Activated naive CD8-positive, alpha-beta T cell treated with anti-CD3 and anti-CD28 coated beads, Interleukin-2, amount 10 ng/mL, durations not matched to agents 7 days and 5 days (primary cell): ENCODE measurements around the gene LRG1. TPM values are rescaled to one million over a fixed set of nuclear protein-coding genes. Genes with fewer than 3 reads are reported as not detected.

Source experiments
- ATAC-seq: fragments of 150-1000 bp; cut with Tn5 transposase; one replicate; pipeline ENCODE4 v1.10.0; 2021; ENCODE audit warnings: low read depth, moderate library complexity
- POLR2A ChIA-PET: fragments of 350-600 bp; sonication (Branson Sonifier 250); formaldehyde crosslinking; loops from one replicate; lab custom pipeline; 2021; ENCODE audit warnings: antibody characterized with exemption; lab: Charles Lee
- DNase-seq: peaks from one replicate; pipeline ENCODE4 v3.0.0; 2021
- H3K27ac Mint-ChIP-seq: one replicate; pipeline ENCODE4 v1.8.0; 2022; ENCODE audit warnings: mild to moderate bottlenecking, mixed read lengths
- H3K27me3 Mint-ChIP-seq: one replicate; pipeline ENCODE4 v1.8.0; 2022; ENCODE audit warnings: mild to moderate bottlenecking, moderate library complexity, mixed read lengths
- H3K36me3 Mint-ChIP-seq: one replicate; pipeline ENCODE4 v1.8.0; 2021; ENCODE audit warnings: mild to moderate bottlenecking, mixed read lengths
- H3K4me1 Mint-ChIP-seq: one replicate; pipeline ENCODE4 v1.8.0; 2021; ENCODE audit warnings: mixed read lengths
- H3K4me3 Mint-ChIP-seq: one replicate; pipeline ENCODE4 v1.8.0; 2022; ENCODE audit warnings: mild to moderate bottlenecking, moderate library complexity, mixed read lengths
- H3K9me3 Mint-ChIP-seq: one replicate; pipeline ENCODE4 v1.8.0; 2021; ENCODE audit warnings: mixed read lengths
- total RNA-seq, 2 experiments: library from RNA; stranded (reverse); gene quantifications; one replicate each; pipeline ENCODE4 v1.2.3, GENCODE V29; 2021

Gene LRG1
- total RNA-seq, 2 experiments from 2014 or later = not detected

DNA sequence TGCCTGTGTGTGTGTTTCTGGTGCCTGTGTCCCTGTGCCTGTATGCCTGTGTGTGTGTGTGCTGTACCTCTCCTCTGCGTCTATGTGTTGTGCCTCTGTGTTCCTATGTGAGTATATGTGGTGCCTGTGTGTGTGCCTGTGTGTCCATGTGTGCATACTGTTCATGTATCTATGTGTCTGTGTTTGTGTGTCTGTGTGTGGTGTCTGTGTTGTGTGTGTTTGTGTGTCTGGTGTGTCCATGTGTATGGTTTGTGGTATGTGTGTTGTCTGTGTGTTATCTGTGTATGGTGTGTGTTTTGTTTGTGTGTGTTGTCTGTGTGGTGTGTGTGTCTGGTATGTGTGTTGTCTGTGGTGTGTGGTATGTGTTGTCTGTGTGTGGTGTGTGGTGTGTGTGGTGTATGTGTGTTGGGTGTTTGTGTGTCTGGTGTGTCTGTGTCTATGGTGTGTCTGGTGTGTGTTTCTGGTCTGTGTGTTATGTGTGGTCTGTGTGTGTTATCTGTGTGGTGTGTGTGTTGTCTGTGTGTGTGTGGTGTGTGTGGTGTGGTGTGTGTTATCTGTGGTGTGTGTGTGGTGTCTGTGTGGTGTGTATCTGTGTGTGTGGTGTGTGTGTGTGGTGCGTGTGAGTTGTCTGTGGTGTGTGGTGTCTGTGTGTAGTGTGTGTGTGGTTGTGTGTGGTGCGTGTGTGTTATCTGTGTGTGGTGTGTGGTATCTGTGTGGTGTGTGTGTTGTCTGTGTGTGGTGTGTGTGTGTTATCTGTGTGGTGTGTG is 47.3 kb downstream of the LRG1 start:
- ATAC-seq (no peak), DNase-seq (no peak)
- Mint-ChIP-seq H3K9me3 (no peaks in the 10 kb centered on the region), H3K4me3 (no peak overlapping the region), H3K27ac (no peak overlapping the region), H3K27me3 (no peaks in the 10 kb centered on the region), H3K4me1 (no peaks in the 10 kb centered on the region), H3K36me3 (peaks cover 2% of the 10 kb centered on the region)
- POLR2A ChIA-PET = no interaction called here

- no peak for ATAC-seq
- Mint-ChIP-seq H3K9me3 (no peaks in the 10 kb centered on the region), H3K27me3 (no peaks in the 10 kb centered on the region), H3K27ac (no peak overlapping the region), H3K36me3 (peaks cover 2% of the 10 kb centered on the region), H3K4me1 (no peaks in the 10 kb centered on the region), H3K4me3 (no peak overlapping the region)
- DNase-seq = no peak
- POLR2A ChIA-PET = no interaction called here
Observed at GRCh38 chr19:4491446-4491845, 48.4 kb downstream of the LRG1 start.

GRCh38 chr19:4488496-4488895 is 51.3 kb downstream of the LRG1 start:
- POLR2A ChIA-PET = interaction anchor here (0.6 kb wide), 2 partner anchors 69 to 1194 kb away, joined by 3 read pairs; no protein-coding TSS in a partner anchor
- H3K27ac Mint-ChIP-seq = no peak overlapping the region

DNA sequence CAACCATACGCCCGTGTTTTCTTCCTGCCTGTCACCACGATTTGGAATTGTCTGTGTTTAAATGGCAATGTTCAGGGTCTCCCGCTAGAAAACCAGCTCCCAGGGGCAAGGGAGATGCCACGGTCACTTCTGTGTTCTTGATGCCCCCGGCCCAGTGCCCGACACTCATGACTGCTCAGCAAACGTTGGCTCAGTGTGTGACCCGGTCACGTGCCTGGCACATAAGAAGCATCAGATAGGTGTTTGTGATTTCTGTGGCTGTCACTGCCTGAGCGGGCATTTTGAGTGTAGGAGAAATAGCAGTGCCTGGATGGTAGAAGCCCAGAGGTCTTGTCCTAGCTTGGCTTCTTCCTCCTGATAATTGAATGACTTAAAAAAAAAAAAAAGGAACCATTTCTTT is 52.3 kb downstream of the LRG1 start:
- no peaks in the 10 kb centered on the region for H3K4me1 Mint-ChIP-seq
- ATAC-seq (no peak), DNase-seq (no peak)
- no peaks in the 10 kb centered on the region for H3K9me3 Mint-ChIP-seq
- no peaks in the 10 kb centered on the region for H3K27me3 Mint-ChIP-seq
- no peak overlapping the region for H3K27ac Mint-ChIP-seq
- no peak overlapping the region for H3K4me3 Mint-ChIP-seq
- peaks cover 10% of the 10 kb centered on the region for H3K36me3 Mint-ChIP-seq
- POLR2A ChIA-PET = interaction anchor here (0.7 to 0.8 kb wide), 2 partner anchors 143 to 168 kb away, joined by 3 read pairs; no protein-coding TSS in a partner anchor

More at GRCh38 chr19:4488496-4488895, 51.3 kb downstream of the LRG1 start:
- Mint-ChIP-seq H3K36me3 (peaks cover 8% of the 10 kb centered on the region), H3K4me3 (no peak overlapping the region), H3K4me1 (no peaks in the 10 kb centered on the region), H3K9me3 (no peaks in the 10 kb centered on the region), H3K27me3 (no peaks in the 10 kb centered on the region)
- ATAC-seq (no peak), DNase-seq (no peak)

Other genes with a start within 250 kb of the LRG1 start
- 10 to 100 TPM; 49.3 to 50.5 TPM for gene TMIGD2, start 237.6 kb downstream of the LRG1 start, total RNA-seq
- 10 to 100 TPM; 20.8 to 21.8 TPM for gene FSD1, start 235.4 kb downstream of the LRG1 start, total RNA-seq
- gene STAP2, start 201.2 kb downstream of the LRG1 start, total RNA-seq = 1 to 10 TPM; 8.4 to 8.8 TPM
- 10 to 100 TPM; 23.7 to 26.2 TPM for gene MPND, start 196.5 kb downstream of the LRG1 start, total RNA-seq
- gene SH3GL1, start 139.5 kb downstream of the LRG1 start, total RNA-seq = 10 to 100 TPM; 54.6 to 56.8 TPM
- 10 to 100 TPM; 77.0 to 79.1 TPM for gene CHAF1A, start 137.4 kb downstream of the LRG1 start, total RNA-seq
- gene UBXN6, start 82.2 kb downstream of the LRG1 start, total RNA-seq = 10 to 100 TPM; 50.0 to 56.7 TPM
- gene HDGFL2, start 67.7 kb downstream of the LRG1 start, total RNA-seq = 10 to 100 TPM; 56.5 to 58.0 TPM
- gene PLIN4, start 21.6 kb downstream of the LRG1 start, total RNA-seq = under 1 TPM; 0.06 to 0.11 TPM
- gene PLIN5, start 4.8 kb downstream of the LRG1 start, total RNA-seq = 1 to 10 TPM in 1 of 2 experiments, under 1 TPM in 1; 0.37 to 1.1 TPM
- 1 to 10 TPM in 1 of 2 experiments, under 1 TPM in 1; 1.00 to 1.3 TPM for gene SEMA6B, start 19.6 kb upstream of the LRG1 start, total RNA-seq
- gene TNFAIP8L1, start 99.5 kb upstream of the LRG1 start, total RNA-seq = 10 to 100 TPM; 18.9 to 19.5 TPM
- gene MYDGF, start 130.3 kb upstream of the LRG1 start, total RNA-seq = 10 to 100 TPM; 33.3 to 34.8 TPM
- 10 to 100 TPM; 91.7 TPM for gene DPP9, start 183.8 kb upstream of the LRG1 start, total RNA-seq